Psoas muscle (tissue), 8 donors: ENCODE results near the gene R3HDM2. TPM values are rescaled to one million over a fixed set of nuclear protein-coding genes. Genes with fewer than 3 reads are reported as not detected.

Source experiments
- ATAC-seq, 4 donors: fragments of 200-7000 bp; cut with Tn5 transposase; one replicate each; pipeline ENCODE4 v1.9.1; 2020; ENCODE audit warnings: moderate library complexity in 3 of 4, mild to moderate bottlenecking in 2 of 4
- DNase-seq, 2 donors: peaks; one replicate each; pipeline ENCODE4 v3.0.0-alpha.2; 2020
- H3K27ac ChIP-seq: fragments of 200-600 bp; one replicate; pipeline ENCODE4 v1.8.0; 2022
- H3K27me3 ChIP-seq, 3 donors: fragments of 200-600 bp in 1 of 3; one replicate each; pipeline versions ENCODE4 v1.6.1 to v1.8.0; 2013 to 2022; ENCODE audit warnings: low read length in 2 of 3, mild to moderate bottlenecking in 2 of 3, moderate library complexity in 1 of 3; ENCODE audit not compliant: insufficient read depth in 3 of 3
- H3K36me3 ChIP-seq, 2 donors: fragments of 200-600 bp in 1 of 2; one replicate each; pipeline versions ENCODE4 v1.6.1 to v1.8.0; 2013 to 2022; ENCODE audit warnings: low read depth in 1 of 2, mild to moderate bottlenecking in 1 of 2, moderate library complexity in 1 of 2; ENCODE audit not compliant: insufficient read depth in 1 of 2
- H3K4me1 ChIP-seq: fragments of 200-600 bp; one replicate; pipeline ENCODE4 v1.8.0; 2022
- H3K4me3 ChIP-seq: fragments of 200-600 bp; one replicate; pipeline ENCODE4 v1.8.0; 2022; ENCODE audit warnings: mild to moderate bottlenecking
- H3K9me3 ChIP-seq: fragments of 200-600 bp; one replicate; pipeline ENCODE4 v1.8.0; 2022
- CTCF ChIP-seq: fragments of 200-600 bp; IDR thresholded peaks from one replicate; pipeline ENCODE4 v1.8.0; 2022; ENCODE audit warnings: antibody characterized with exemption
- WGBS, 3 donors: extraction: QIAGEN DNeasy Blood & Tissue Kit; methylation state at CpG; one replicate each; pipeline versions ENCODE4 v1.1.6 to v1.1.7; 2013; 5-methylcytosine and 5-hydroxymethylcytosine counted together
- intact Hi-C, 2 donors: fragments of 100-400 bp; cut with DNase I; formaldehyde crosslinking; loops; one replicate each; pipeline versions ENCODE4 v1.11.0 to v1.14.2; 2022
- polyA plus RNA-seq, 3 donors: library from polyadenylated mRNA; stranded (reverse); fragments of 200-250 nt; gene quantifications; one replicate each; pipeline ENCODE4 v1.2.3, GENCODE V29; 2013
- total RNA-seq, 4 donors: library from RNA; stranded (reverse); fragmentation: NEBNext Ultra II Directional in 2 of 4; extraction: Animal tissue kit (Norgen Biotek cat#: 25700) in 2 of 4; gene quantifications; one replicate each; pipeline versions ENCODE4 v1.2.1 to v1.2.4, GENCODE V29; 2021 to 2023
- donor health status: healthy with polysubstance abuse.
- donor health status: DM: no; HTN: no; CAD: no; lungs with moderate emphysema.
- donor health status: Bipolar disorder and iron deficiency.
- donor health status: healthy.
- donor health status: DM: yes; HTN: yes; CAD: no.
- donor health status: DM: no; HTN: no; CAD: no.
- donor health status: DM: no; HTN: no; CAD: no.
- donor health status: DM: yes; HTN: yes; CAD: no.

The R3HDM2 gene
- total and polyA plus RNA-seq, 7 donors, result 12.1 to 64.9 (median 41.4) TPM

- Histone ChIP-seq H3K36me3 (peaks cover 3 to 21% of the 10 kb centered on the region in 2 donors), H3K9me3 (no peaks in the 10 kb centered on the region), H3K27me3 (peaks cover 0 to 23% (median 0%) of the 10 kb centered on the region in 3 donors), H3K27ac (no peak overlapping the region), H3K4me3 (peak overlapping the region; percentile 65), H3K4me1 (peaks cover 41% of the 10 kb centered on the region)
- intact Hi-C loops, result loop anchor here in 1 of 2 donors (2.0 kb wide), 1 partner anchor 23 kb away; no protein-coding TSS in a partner anchor
- peak; percentile 49 to 68 for DNase-seq
- no peak for ATAC-seq
- WGBS, 3 donors, result 10 to 13% (median 12%) methylated on average over 55 to 63 of the region's 63 CpGs
- no peak for TF ChIP-seq CTCF
Measured at GRCh38 chr12:57237932-57238853, 192.7 kb downstream of the R3HDM2 start.

GRCh38 chr12:57237596-57237931 is 193.3 kb downstream of the R3HDM2 start:
- peaks cover 0 to 23% (median 0%) of the 10 kb centered on the region in 3 donors for H3K27me3 ChIP-seq
- 67 to 77% (median 72%) methylated on average over 5 of the region's 5 CpGs for WGBS, 3 donors

GRCh38 chr12:57236925-57237595 is 193.8 kb downstream of the R3HDM2 start:
- Histone ChIP-seq H3K4me3 (peak overlapping the region; percentile 45), H3K4me1 (peaks cover 32% of the 10 kb centered on the region), H3K9me3 (no peaks in the 10 kb centered on the region), H3K27ac (peak overlapping the region; percentile 36), H3K27me3 (peaks cover 0 to 23% (median 0%) of the 10 kb centered on the region in 3 donors), H3K36me3 (peaks cover 7 to 30% of the 10 kb centered on the region in 2 donors)
- WGBS, 3 donors, result 40 to 58% (median 47%) methylated on average over 6 to 9 of the region's 9 CpGs
- TF ChIP-seq CTCF, result no peak
- no peak for ATAC-seq
- intact Hi-C loops, result loop anchor here in 1 of 2 donors (2.0 kb wide), 1 partner anchor 22 kb away; no protein-coding TSS in a partner anchor
- DNase-seq, result peak; percentile 24 to 63

More at GRCh38 chr12:57237596-57237931, 193.3 kb downstream of the R3HDM2 start:
- ATAC-seq (no peak), DNase-seq (no peak)
- Histone ChIP-seq H3K4me1 (peaks cover 35% of the 10 kb centered on the region), H3K9me3 (no peaks in the 10 kb centered on the region), H3K36me3 (peaks cover 5 to 25% of the 10 kb centered on the region in 2 donors), H3K27ac (no peak overlapping the region), H3K4me3 (peak overlapping the region; percentile 65)
- no peak for TF ChIP-seq CTCF
- intact Hi-C loops, result loop anchor here in 1 of 2 donors (2.0 kb wide), 1 partner anchor 23 kb away; no protein-coding TSS in a partner anchor

- Histone ChIP-seq H3K4me3 (peak overlapping the region; percentile 45), H3K27me3 (peaks cover 0 to 21% (median 0%) of the 10 kb centered on the region in 3 donors), H3K9me3 (no peaks in the 10 kb centered on the region), H3K4me1 (peaks cover 25% of the 10 kb centered on the region), H3K27ac (peak overlapping the region; percentile 36), H3K36me3 (peaks cover 7 to 37% of the 10 kb centered on the region in 2 donors)
- intact Hi-C loops, result loop anchor here in 1 of 2 donors (2.0 kb wide), 1 partner anchor 22 kb away; no protein-coding TSS in a partner anchor
- peak; percentile 30 to 60 for DNase-seq
- TF ChIP-seq CTCF, result no peak
- ATAC-seq, result no peak
- WGBS, 3 donors, result 32 to 43% (median 35%) methylated on average over 35 to 40 of the region's 40 CpGs
Measured at GRCh38 chr12:57236201-57236924, 194.5 kb downstream of the R3HDM2 start.
